GM18951 (cell line): ENCODE results near the gene CX3CR1.

ENCODE experiments used
- POLR2A ChIP-seq: IDR thresholded peaks from 4 replicates; pipeline ENCODE4 v1.6.1; 2011; ENCODE audit warnings: mild to moderate bottlenecking; ENCODE audit not compliant: insufficient read length, insufficient read depth; ENCODE audit errors: extremely low read depth
- in situ Hi-C: fragments of 300-500 bp; cut with MboI; formaldehyde crosslinking; loops from one replicate; pipeline ENCODE4 v1.12.0; 2022; ENCODE audit warnings: low sequenced_read_pairs, mixed read lengths, inconsistent platforms; ENCODE audit not compliant: unreplicated experiment

The CX3CR1 gene

DNA sequence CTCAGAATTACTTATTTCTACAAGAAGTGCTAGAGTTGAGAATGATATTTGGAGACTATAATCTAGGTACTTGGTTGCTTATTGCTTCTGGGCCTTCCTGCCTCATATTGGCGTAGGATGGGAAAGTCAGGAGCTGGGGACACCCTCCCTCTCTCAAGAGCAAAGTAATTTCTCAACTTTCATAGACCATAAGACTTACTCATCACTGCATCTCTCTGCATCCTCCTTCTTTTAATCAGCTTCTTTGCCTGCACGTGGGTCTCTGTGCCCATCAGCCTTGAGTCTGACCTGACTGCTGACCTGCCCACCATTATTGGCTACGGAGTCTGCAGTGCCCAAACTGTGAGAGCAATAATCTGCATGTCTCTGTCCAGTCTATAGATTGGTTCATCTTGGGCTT lies 60.1 kb downstream of the CX3CR1 start:
- TF ChIP-seq POLR2A, result no peak
- in situ Hi-C loops, result no loop called here

DNA sequence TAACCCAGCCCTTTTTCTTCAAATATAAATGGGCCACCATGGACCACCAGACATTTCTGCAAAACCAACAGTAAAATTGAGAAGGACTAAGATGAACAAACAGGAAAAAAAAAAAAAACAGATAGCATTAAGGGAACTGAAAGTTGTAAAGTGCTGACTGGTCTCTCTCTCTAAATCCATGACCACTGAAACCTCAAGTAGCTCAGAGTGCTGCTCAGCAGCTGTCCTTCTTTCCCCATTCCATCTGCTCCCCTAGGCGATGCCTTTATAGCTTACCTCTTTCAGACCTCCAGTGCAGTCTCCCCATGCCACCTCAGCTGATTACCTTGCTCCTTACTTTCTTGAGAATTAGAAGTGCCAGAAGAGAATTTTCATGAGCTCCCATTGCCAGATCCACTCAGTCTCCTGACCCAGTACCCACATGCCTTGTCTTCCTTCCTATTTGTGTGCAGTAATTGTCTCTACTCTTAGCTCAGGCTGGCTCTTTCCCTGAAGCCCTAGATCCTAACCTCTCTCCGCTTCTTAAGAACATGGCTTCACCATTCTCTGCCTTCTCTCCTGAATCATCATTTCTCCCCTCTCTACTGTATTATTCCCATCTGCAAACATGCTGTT lies 63.6 kb downstream of the CX3CR1 start:
- TF ChIP-seq POLR2A, result no peak
- in situ Hi-C loops, result no loop called here

DNA sequence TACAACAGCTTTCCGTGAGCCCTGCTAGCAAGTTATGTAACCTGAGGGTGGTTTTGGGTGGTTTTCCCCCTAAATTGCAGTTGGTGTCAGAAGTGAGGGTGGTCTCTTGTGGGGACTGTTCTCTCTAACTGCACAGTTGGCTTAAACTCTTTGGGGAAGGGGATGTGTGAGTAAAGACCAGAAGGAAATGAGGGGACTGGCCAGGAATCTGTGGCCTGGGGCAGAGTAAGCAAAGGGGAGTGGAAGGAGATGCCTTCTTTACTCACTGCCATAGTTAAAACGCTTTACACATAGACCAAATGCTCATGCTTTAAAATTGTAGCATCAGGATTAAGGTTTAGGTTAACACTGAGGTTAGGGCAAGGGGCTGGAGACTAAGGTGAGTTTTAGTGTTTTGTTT lies 66.2 kb downstream of the CX3CR1 start:
- no peak for TF ChIP-seq POLR2A
- in situ Hi-C loops, result no loop called here
